Pancreas (tissue), 10 donors: ENCODE data around the gene KDM4B. TPM values are rescaled to one million over a fixed set of nuclear protein-coding genes. Genes with fewer than 3 reads are reported as not detected.

Experiments
- ATAC-seq, 4 donors: fragments of 200-7000 bp; cut with Tn5 transposase; one replicate each; pipeline versions ENCODE4 v1.8.0 to v1.9.1; 2020; ENCODE audit warnings: mild to moderate bottlenecking in 4 of 4, moderate library complexity in 4 of 4
- DNase-seq, 6 donors: peaks; one replicate each; pipeline ENCODE4 v3.0.0-alpha.2; 2020
- FAIRE-seq: peaks from 2 replicates; lab custom pipeline; 2012; peaks lifted over from hg19 to GRCh38; lab: Jason Lieb, UNC
- H3K27ac ChIP-seq, 4 donors: fragments of 200-600 bp; sonication (generic); 1 replicate in 3 of 4; 2 replicates in 1 of 4; pipeline versions ENCODE4 v1.5.0 to v1.8.0; 2020
- H3K27me3 ChIP-seq, 4 donors: fragments of 200-600 bp; one replicate each; pipeline ENCODE4 v1.8.0; 2021
- H3K36me3 ChIP-seq, 3 donors: fragments of 200-600 bp; sonication (generic) in 1 of 3; one replicate each; pipeline versions ENCODE4 v1.5.0 to v1.8.0; 2020 to 2021
- H3K4me1 ChIP-seq, 3 donors: fragments of 200-600 bp; one replicate each; pipeline ENCODE4 v1.8.0; 2021
- H3K4me3 ChIP-seq, 4 donors: fragments of 200-600 bp; sonication (generic) in 2 of 4; one replicate each; pipeline versions ENCODE4 v1.5.0 to v1.8.0; 2020 to 2021
- H3K9me3 ChIP-seq, 4 donors: fragments of 200-600 bp; one replicate each; pipeline ENCODE4 v1.8.0; 2021
- CTCF ChIP-seq, 4 donors: fragments of 200-600 bp; sonication (generic) in 3 of 4; IDR thresholded peaks; one replicate each; pipeline versions ENCODE4 v1.5.0 to v1.8.0; 2021; ENCODE audit warnings: antibody characterized with exemption in 4 of 4
- WGBS, 2 donors: extraction: QIAGEN DNeasy Blood & Tissue Kit; methylation state at CpG; one replicate each; pipeline ENCODE4 v1.1.7; 2013; 5-methylcytosine and 5-hydroxymethylcytosine counted together
- intact Hi-C, 3 donors: fragments of 100-400 bp; cut with DNase I; formaldehyde crosslinking; loops; one replicate each; pipeline versions ENCODE4 v1.11.1 to v1.14.2; 2022
- polyA plus RNA-seq, 2 donors: library from polyadenylated mRNA; stranded (reverse); fragments of 200-250 nt; gene quantifications; one replicate each; pipeline ENCODE4 v1.2.3, GENCODE V29; 2013
- total RNA-seq, 6 donors: library from RNA; stranded (reverse); fragmentation: NEBNext Ultra II Directional in 4 of 6; extraction: Animal tissue kit (Norgen Biotek cat#: 25700) in 4 of 6; gene quantifications; one replicate each; pipeline versions ENCODE4 v1.2.1 to v1.2.4, GENCODE V29; 2021 to 2023
- donor health status: healthy with polysubstance abuse.
- donor health status: DM: no; HTN: no; CAD: no; lungs with moderate emphysema.
- donor health status: DM: no; HTN: no; CAD: no.
- donor health status: control.
- donor health status: control.
- donor health status: Bipolar disorder and iron deficiency.
- donor health status: DM: yes; HTN: yes; CAD: no.
- donor health status: DM: no; HTN: no; CAD: no.
- donor health status: DM: no; HTN: no; CAD: no.
- donor health status: DM: yes; HTN: yes; CAD: no.

Gene KDM4B
- total and polyA plus RNA-seq, 8 donors = 13.8 to 24.0 (median 18.5) TPM

GRCh38 chr19:5118026-5118425, 149.1 kb downstream of the KDM4B start:
- WGBS, 2 donors = 91 to 92% methylated on average over 15 to 16 of the region's 16 CpGs
- no peak for TF ChIP-seq CTCF (IDR thresholded peaks at IDR 0.05)
- no peak for FAIRE-seq
- Histone ChIP-seq H3K27ac (no peak overlapping the region), H3K27me3 (no peaks in the 10 kb centered on the region), H3K9me3 (no peaks in the 10 kb centered on the region), H3K4me3 (no peak overlapping the region), H3K36me3 (peaks cover 0 to 8% (median 0%) of the 10 kb centered on the region in 3 donors), H3K4me1 (peaks cover 16 to 20% (median 17%) of the 10 kb centered on the region in 3 donors)
- ATAC-seq = no peak
- no peak for DNase-seq
- intact Hi-C loops = no loop called here

- ATAC-seq = no peak
- TF ChIP-seq CTCF (IDR thresholded peaks at IDR 0.05) = no peak
- Histone ChIP-seq H3K36me3 (peaks cover 0 to 13% (median 0%) of the 10 kb centered on the region in 3 donors), H3K27ac (no peak overlapping the region), H3K4me3 (no peak overlapping the region), H3K9me3 (no peaks in the 10 kb centered on the region), H3K4me1 (peaks cover 10 to 15% (median 14%) of the 10 kb centered on the region in 3 donors), H3K27me3 (no peaks in the 10 kb centered on the region)
- intact Hi-C loops = no loop called here
- no peak for FAIRE-seq
- no peak for DNase-seq
- 92 to 93% methylated on average over 39 to 40 of the region's 40 CpGs for WGBS, 2 donors
Measured at GRCh38 chr19:5119297-5119998, 150.5 kb downstream of the KDM4B start.

- H3K4me3 ChIP-seq = no peak overlapping the region
- peaks cover 0 to 13% (median 0%) of the 10 kb centered on the region in 3 donors for H3K36me3 ChIP-seq
- H3K4me1 ChIP-seq = peaks cover 3 to 7% (median 5%) of the 10 kb centered on the region in 3 donors
- ATAC-seq = no peak
- no peak overlapping the region for H3K27ac ChIP-seq
- no peaks in the 10 kb centered on the region for H3K27me3 ChIP-seq
- WGBS, 2 donors = 91 to 93% methylated on average over 8 of the region's 8 CpGs
- H3K9me3 ChIP-seq = no peaks in the 10 kb centered on the region
- TF ChIP-seq CTCF (IDR thresholded peaks at IDR 0.05) = no peak
- no peak for FAIRE-seq
- intact Hi-C loops = no loop called here
- no peak for DNase-seq
Measured at GRCh38 chr19:5120321-5120720, 151.4 kb downstream of the KDM4B start.

DNA sequence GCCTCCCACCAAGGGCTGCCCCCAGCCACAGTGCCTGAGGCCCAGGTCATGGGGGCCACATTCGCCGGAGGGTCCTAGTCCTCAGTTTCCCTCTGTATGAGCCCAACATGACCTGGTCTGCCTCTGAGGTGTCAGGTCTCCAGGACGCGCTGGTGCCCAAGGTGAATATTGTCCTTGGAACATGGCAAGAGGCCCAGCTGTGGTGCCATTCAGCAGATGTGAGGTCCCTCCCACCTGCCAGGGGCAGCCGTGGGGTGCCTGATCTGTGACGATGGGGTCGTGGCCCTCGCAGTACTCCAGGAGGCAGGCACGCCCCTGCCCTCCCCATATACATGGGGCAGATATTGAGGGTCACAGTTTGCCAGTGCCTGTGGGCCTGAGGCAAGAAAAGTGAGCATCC, 151.9 kb downstream of the KDM4B start:
- FAIRE-seq (no peak), DNase-seq (no peak), ATAC-seq (no peak)
- no peaks in the 10 kb centered on the region for H3K9me3 ChIP-seq
- WGBS, 2 donors = 76 to 84% methylated on average over 9 of the region's 9 CpGs
- no peak overlapping the region for H3K4me3 ChIP-seq
- TF ChIP-seq CTCF (IDR thresholded peaks at IDR 0.05) = no peak
- H3K36me3 ChIP-seq = peaks cover 0 to 13% (median 0%) of the 10 kb centered on the region in 3 donors
- no peaks in the 10 kb centered on the region for H3K27me3 ChIP-seq
- intact Hi-C loops = no loop called here
- H3K27ac ChIP-seq = no peak overlapping the region
- H3K4me1 ChIP-seq = peaks cover 0 to 3% (median 2%) of the 10 kb centered on the region in 3 donors
